ENCODE measurements around the gene TFF3.
A peak's percentile ranks its signal among the peaks of the same experiment; 100 is the strongest.

TFF3 gene

DNA sequence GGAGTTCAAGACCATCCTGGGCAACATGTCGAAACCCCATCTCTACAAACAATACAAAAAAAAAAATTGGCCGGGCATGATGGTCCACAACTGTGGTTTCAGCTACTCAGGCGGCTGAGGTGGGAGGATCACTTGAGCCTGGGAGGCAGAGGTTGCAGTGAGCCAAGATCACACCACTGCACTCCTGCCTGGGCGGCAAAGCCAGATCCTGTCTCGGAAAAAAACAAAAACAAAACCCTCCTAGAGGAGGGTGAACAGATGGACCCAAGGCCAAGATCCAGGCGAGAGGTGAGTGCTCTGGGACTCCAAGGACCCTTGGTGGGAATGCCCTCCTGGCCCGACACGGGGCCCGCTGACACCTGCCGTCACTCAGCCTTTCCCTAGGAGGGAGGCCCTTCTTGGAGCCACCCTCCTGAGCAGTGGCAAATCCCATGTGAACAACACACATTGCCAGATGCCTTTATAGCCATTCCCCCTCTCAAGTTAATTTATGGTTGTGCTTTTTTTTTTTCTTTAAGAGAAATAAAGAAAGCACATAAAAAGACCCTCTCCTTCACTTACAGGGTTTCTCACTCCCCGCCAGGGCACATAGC is 35.2 kb upstream of the TFF3 start:
- H3K36me3 ChIP-seq: no peaks in the 10 kb centered on the region

GRCh38 chr21:42349420-42350317 is 34.5 kb upstream of the TFF3 start:
- no peak overlapping the region for H3K4me3 ChIP-seq
- intact Hi-C loops (cut with DNase I; ENCODE audit: low total_unique reads): no loop called here
- H3K36me3 ChIP-seq: no peaks in the 10 kb centered on the region
- no peaks in the 10 kb centered on the region for H3K4me1 ChIP-seq
- TF ChIP-seq CTCF (IDR thresholded peaks at IDR 0.05): no peak
- peaks cover 0 to 6% (median 5%) of the 10 kb centered on the region in 3 donors for H3K9me3 ChIP-seq
- H3K27ac ChIP-seq: no peak overlapping the region
- peak in 1 of 2 donors; percentile 21 for DNase-seq
- H3K27me3 ChIP-seq: peaks cover 0 to 30% of the 10 kb centered on the region in 2 donors

More for the DNA sequence above, 35.2 kb upstream of the TFF3 start:
- DNase-seq: peak in 1 of 2 donors; percentile 37
- TF ChIP-seq CTCF (IDR thresholded peaks at IDR 0.05): no peak
- H3K27ac ChIP-seq: no peak overlapping the region
- intact Hi-C loops (cut with DNase I; ENCODE audit: low total_unique reads): no loop called here
- H3K27me3 ChIP-seq: peaks cover 0 to 30% of the 10 kb centered on the region in 2 donors
- H3K9me3 ChIP-seq: peaks cover 0 to 8% (median 6%) of the 10 kb centered on the region in 3 donors
- no peak overlapping the region for H3K4me3 ChIP-seq
- no peaks in the 10 kb centered on the region for H3K4me1 ChIP-seq

DNA sequence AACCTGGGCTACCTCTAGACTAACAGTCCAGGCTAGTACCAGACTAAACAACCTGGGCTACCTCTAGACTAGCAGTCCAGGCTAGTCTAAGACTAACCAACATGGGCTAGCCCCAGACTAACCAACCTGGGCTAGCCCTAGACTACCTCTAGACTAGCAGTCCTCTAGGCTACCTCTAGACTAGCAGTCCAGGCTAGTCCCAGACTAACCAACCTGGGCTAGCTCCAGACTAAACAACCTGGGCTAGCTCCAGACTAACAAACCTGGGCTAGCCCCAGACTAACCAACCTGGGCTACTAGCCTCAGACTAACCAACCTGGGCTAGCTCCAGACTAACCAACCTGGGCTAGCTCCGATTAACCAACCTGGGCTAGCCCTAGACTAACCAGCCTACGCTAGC is 33.6 kb upstream of the TFF3 start:
- peak in 1 of 2 donors; percentile 20 for DNase-seq
- Histone ChIP-seq H3K27me3 (peaks cover 0 to 35% of the 10 kb centered on the region in 2 donors), H3K27ac (no peak overlapping the region), H3K4me1 (no peaks in the 10 kb centered on the region), H3K36me3 (no peaks in the 10 kb centered on the region), H3K9me3 (no peaks in the 10 kb centered on the region), H3K4me3 (no peak overlapping the region)
- intact Hi-C loops (cut with DNase I; ENCODE audit: low total_unique reads): no loop called here
- no peak for TF ChIP-seq CTCF (IDR thresholded peaks at IDR 0.05)

- Histone ChIP-seq H3K4me3 (no peak overlapping the region), H3K9me3 (no peaks in the 10 kb centered on the region), H3K27ac (no peak overlapping the region), H3K36me3 (no peaks in the 10 kb centered on the region), H3K27me3 (peaks cover 0 to 40% of the 10 kb centered on the region in 2 donors), H3K4me1 (no peaks in the 10 kb centered on the region)
- no peak for TF ChIP-seq CTCF (IDR thresholded peaks at IDR 0.05)
- intact Hi-C loops (cut with DNase I; ENCODE audit: low total_unique reads): no loop called here
- no peak for DNase-seq
These were observed 32.6 kb upstream of the TFF3 start for GRCh38 chr21:42347601-42348327.

- H3K36me3 ChIP-seq: no peaks in the 10 kb centered on the region
- intact Hi-C loops (cut with DNase I; ENCODE audit: low total_unique reads): no loop called here
- H3K27ac ChIP-seq: no peak overlapping the region
- DNase-seq: no peak
- H3K4me3 ChIP-seq: no peak overlapping the region
- H3K9me3 ChIP-seq: no peaks in the 10 kb centered on the region
- no peaks in the 10 kb centered on the region for H3K4me1 ChIP-seq
- peaks cover 0 to 43% of the 10 kb centered on the region in 2 donors for H3K27me3 ChIP-seq
- TF ChIP-seq CTCF (IDR thresholded peaks at IDR 0.05): no peak
These were observed 31.8 kb upstream of the TFF3 start for GRCh38 chr21:42346866-42347600.
